ENCODE data around the gene BLVRB. TPM values are rescaled to one million over a fixed set of nuclear protein-coding genes. Genes with fewer than 3 reads are reported as not detected.
"Not testable (repeated sequence)": the region's sequence is repeated elsewhere in the genome, so short reads cannot be mapped to it uniquely, and the experiment has no call there.

Gene BLVRB
- total RNA-seq, 2 experiments from 2014 or later: 12.9 to 23.3 TPM

DNA sequence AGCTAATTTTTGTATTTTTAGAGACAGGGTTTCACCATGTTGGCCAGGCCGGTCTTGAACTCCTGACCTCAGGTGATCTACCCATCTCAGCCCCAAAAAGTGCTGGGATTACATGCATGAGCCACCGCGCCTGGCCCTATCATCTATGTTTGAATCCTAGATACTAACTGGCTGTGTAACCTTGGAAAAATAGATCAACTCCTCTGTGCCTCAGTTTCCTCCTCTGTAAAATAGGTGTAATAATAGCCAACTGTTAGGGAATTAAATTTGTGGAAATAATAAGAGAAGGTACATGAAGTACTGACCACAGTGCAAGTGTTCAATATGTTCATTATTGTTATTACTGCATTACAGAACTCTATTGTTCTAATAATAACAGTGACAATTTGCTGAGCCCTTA, 5.6 kb upstream of the BLVRB start:
- DNase-seq (no peak), ATAC-seq (no peak)
- CTCF ChIA-PET: interaction anchor here (0.6 kb wide), 1 partner anchor 15 kb away, joined by 3 read pairs; no protein-coding TSS in a partner anchor
- Mint-ChIP-seq H3K4me3 (no peak overlapping the region), H3K4me1 (peaks cover 10% of the 10 kb centered on the region), H3K27ac (no peak overlapping the region), H3K9me3 (ENCODE audit: low read depth) (no peaks in the 10 kb centered on the region), H3K36me3 (no peaks in the 10 kb centered on the region), H3K27me3 (peaks cover 22% of the 10 kb centered on the region)

DNA sequence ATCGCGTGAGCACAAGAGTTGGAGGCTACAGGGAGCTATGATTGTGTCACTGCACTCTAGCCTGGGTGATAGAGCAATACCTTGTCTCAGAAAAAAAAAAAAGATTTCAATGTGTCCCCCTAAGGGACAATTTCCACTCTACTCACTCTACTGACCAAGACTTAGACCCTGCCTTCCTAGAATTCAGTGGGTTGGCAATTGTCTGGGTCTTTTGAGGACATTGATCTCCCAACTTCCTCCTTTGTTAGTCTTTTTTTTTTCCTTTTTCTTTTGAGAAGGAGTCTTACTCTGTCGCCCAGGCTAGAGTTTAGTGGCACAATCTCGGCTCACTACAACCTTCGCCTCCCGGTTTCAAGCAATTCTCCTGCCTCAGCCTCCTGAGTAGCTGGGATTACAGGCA, 3.5 kb upstream of the BLVRB start:
- Mint-ChIP-seq H3K4me3 (no peak overlapping the region), H3K36me3 (no peaks in the 10 kb centered on the region), H3K27me3 (peaks cover 23% of the 10 kb centered on the region), H3K27ac (no peak overlapping the region), H3K9me3 (ENCODE audit: low read depth) (no peaks in the 10 kb centered on the region), H3K4me1 (peaks cover 26% of the 10 kb centered on the region)
- DNase-seq (no peak), ATAC-seq (no peak)
- CTCF ChIA-PET: interaction anchor here (0.7 kb wide), 1 partner anchor 54 kb away, joined by 3 read pairs; no protein-coding TSS in a partner anchor

DNA sequence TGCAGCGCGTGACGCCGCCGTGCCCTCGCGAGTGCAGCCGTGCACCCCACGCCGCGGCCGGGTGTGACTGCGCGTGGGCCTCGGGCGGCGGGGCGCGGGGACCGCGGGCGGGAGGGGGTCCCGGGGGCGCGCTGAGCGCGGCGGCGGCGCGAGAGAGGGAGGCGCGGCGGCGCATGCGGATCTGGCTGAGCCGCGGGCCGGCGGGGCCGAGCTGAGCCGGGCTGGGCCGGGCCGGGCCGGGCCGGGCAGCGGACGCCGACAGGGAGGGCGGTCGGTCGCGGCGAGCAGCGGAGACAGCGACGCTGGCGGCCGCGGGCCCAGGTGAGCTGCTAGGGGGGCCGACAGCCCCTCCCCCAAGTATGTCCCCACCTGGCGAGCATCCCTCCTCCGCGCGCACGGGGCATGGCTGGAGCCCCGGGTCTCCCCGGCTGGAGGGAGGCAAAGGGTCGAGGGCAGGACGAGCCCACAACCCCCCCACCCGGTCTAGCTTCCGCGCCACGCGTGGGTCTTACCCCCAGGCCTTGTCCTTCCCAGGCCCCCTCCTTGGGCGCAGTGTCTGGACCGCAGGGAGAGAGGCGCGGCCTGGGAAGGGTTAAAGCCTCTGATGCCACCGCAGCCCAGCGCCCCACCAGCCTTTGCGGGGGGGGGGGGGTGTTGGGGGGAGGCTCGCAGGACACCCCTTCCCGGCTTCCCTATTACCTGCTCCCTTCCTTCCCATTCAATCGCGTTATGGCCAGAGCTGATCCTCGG, 1.6 kb upstream of the BLVRB start, which contains the start of gene SPTBN4:
Gene SPTBN4, plus strand, starts transcription at position 17 of the 750 bp plus-strand sequence. CDS start 5,621 bp downstream, outside the sequence.
- ATAC-seq (no peak), DNase-seq (no peak)
- Mint-ChIP-seq H3K9me3 (ENCODE audit: low read depth) (no peaks in the 10 kb centered on the region), H3K27me3 (peaks cover 23% of the 10 kb centered on the region), H3K4me1 (peaks cover 34% of the 10 kb centered on the region), H3K36me3 (no peaks in the 10 kb centered on the region), H3K27ac (peak within 1 kb of the TSS; percentile 34), H3K4me3 (peak within 1 kb of the TSS; percentile 79)
- CTCF ChIA-PET: interaction anchor here (0.8 to 3.8 kb wide), 3 partner anchors 11 to 162 kb away, joined by 4 to 21 read pairs (median 4); no protein-coding TSS in a partner anchor

DNA sequence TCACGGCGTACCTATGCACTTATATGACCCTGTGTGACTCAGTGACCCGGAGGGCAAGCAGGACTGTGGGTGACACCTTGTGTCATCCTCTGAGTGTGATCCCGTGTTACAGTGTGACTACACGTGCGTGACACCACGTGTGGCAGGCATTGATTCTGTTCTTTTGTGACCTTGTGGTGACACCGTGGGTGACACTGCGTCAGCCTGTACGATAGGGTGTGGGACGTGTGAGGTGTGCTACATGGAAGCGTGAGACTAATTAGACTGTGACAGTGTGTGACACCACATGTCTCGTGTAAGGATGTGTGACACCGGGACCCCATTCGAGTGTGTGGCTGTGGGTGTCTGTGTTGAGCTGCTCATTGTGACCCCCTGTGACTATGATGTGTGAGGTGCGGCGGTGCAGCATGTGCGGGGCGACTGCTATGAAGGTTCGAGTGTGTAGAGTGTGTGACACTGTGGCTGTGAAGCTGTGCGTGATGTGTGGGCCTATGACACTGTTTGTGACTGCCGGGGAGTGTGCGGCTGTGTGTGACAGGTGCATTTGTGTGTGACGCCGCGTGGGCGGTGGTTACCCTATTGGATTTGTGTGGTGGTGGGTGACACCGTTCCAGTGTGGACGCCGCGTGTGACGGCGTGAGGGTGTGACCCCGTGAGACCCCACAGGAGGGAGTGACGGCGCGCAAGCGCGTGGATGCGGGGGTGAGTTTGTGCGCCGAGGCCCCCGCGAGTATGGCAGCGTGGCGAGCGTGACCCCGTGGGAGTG, 857 bp upstream of the BLVRB start:
- Mint-ChIP-seq H3K36me3 (no peaks in the 10 kb centered on the region), H3K4me3 (peak overlapping the region; percentile 79), H3K4me1 (peaks cover 34% of the 10 kb centered on the region), H3K27me3 (peaks cover 23% of the 10 kb centered on the region), H3K9me3 (ENCODE audit: low read depth) (no peaks in the 10 kb centered on the region), H3K27ac (peak overlapping the region; percentile 34)
- no peak for ATAC-seq
- peak; percentile 81 for DNase-seq
- CTCF ChIA-PET: interaction anchor here (0.8 to 5.0 kb wide), 20 partner anchors 10 to 169 kb away, joined by 3 to 57 read pairs (median 6); partner anchors contain the start of genes LTBP4, SERTAD1 and SERTAD3

DNA sequence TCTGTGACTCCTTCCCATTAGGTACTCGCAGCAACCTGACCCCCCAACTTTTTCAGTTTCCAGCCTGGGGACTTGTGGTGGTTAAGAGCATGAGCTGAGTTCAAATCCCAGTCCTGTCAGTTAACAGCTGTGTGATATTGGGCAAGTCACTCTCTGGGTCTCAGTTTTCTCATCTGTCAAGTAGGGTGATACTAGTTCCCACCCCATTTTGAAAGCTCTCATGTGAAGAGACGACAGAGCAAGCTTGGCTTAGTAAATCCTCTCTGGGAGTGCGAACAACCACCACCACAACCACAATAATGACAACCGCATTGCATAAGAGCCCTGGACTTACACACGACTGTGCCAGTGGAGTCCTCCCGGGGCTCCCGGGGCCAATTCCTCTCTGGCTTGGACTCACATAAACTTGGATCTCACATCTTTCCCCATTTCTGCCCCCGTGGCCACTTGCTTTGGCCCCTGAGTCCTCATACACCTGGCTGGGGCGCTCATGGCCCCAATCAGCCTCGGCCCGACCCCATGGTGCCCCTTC, 454 bp downstream of the BLVRB start:
- Mint-ChIP-seq H3K4me3 (peak overlapping the region; percentile 79), H3K27me3 (peaks cover 23% of the 10 kb centered on the region), H3K36me3 (no peaks in the 10 kb centered on the region), H3K9me3 (ENCODE audit: low read depth) (no peaks in the 10 kb centered on the region), H3K4me1 (peaks cover 34% of the 10 kb centered on the region), H3K27ac (peak overlapping the region; percentile 85)
- CTCF ChIA-PET: interaction anchor here (0.8 to 5.0 kb wide), 29 partner anchors 9 to 494 kb away, joined by 3 to 57 read pairs (median 5); partner anchors contain the start of genes C19orf47, LTBP4, PLD3 and PSMC4
- DNase-seq: peak; percentile 78
- ATAC-seq: no peak

DNA sequence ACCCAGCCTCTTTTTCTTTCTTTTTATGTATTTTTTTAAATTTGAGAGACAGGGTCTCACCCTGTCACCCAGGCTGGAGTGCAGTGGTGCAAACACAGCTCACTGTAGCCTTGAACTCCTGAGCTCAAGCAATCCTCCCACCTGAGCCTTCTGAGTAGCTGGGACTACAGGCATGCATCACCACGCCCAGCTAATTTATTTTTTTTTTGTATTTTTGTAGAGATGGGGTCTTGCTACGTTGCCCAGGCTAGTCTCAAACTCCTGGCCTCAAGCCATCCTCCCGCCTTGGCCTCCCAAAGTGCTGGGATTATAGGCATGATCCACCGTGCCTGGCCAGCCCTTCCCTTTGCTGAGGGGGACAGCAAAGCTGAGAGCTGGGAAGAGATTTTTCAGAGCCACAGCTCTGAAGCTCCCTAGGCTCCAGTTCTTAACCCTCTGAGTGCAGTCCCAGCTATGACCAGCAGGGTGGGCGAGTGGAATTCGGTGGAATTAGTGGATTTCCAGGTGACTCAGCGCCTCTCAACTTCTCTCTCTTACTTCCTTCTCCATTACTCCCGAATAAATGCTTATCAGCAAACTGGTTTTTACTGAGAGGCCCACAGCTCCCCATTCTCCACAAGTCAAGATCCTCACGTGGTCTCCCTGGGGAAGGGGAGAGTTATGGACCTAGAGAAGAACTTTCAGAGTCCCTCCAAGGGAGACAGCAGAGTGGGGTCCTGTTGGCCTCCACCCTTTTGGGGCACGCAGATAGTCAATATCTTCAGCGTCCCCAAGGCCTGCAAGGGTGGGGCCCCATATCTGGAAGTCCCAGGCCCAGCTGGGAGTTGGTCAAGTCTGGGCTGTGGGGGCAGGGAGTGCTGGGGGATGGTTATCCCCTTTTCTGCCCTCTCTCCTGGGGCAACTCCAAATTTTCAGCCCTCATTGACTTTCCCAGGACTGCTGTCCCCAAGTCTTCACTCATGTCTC, 1.2 kb downstream of the BLVRB start:
- H3K27me3 Mint-ChIP-seq: peaks cover 23% of the 10 kb centered on the region
- peak overlapping the region; percentile 85 for H3K27ac Mint-ChIP-seq
- no peaks in the 10 kb centered on the region for H3K36me3 Mint-ChIP-seq
- ATAC-seq (no peak), DNase-seq (peak; percentile 79)
- H3K9me3 Mint-ChIP-seq (ENCODE audit: low read depth): no peaks in the 10 kb centered on the region
- peak overlapping the region; percentile 79 for H3K4me3 Mint-ChIP-seq
- CTCF ChIA-PET: interaction anchor here (0.6 to 5.0 kb wide), 39 partner anchors 8 to 1976 kb away, joined by 3 to 57 read pairs (median 4); partner anchors contain the start of genes C19orf47, LTBP4, PLD3 and PSMC4
- H3K4me1 Mint-ChIP-seq: peaks cover 34% of the 10 kb centered on the region

DNA sequence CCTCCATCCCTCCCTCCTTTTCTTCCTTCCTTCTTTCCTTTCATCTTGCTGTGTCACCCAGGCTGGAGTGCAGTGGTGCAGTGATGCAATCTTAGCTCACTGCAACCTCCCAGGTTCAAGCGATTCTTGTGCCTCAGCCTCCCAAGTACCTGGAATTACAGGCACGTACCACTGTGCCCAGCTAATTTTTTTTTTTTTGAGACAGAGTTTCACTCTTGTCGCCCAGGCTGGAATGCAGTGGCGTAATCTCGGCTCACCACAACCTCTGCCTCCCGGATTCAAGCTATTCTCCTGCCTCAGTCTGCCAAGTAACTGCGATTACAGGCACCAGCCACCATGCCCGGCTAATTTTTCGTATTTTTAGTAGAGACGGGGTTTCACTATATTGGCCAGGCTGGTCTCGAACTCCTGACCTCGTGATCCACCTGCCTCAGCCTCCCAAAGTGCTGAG, 1.9 kb downstream of the BLVRB start:
- not testable (repeated sequence) for DNase-seq; ATAC-seq; H3K4me3 Mint-ChIP-seq; H3K36me3 Mint-ChIP-seq; H3K9me3 Mint-ChIP-seq (ENCODE audit: low read depth)
- Mint-ChIP-seq H3K4me1 (peaks cover 34% of the 10 kb centered on the region), H3K27ac (peak overlapping the region; percentile 36), H3K27me3 (peaks cover 19% of the 10 kb centered on the region)
- CTCF ChIA-PET: interaction anchor here (0.6 to 5.0 kb wide), 31 partner anchors 9 to 1977 kb away, joined by 3 to 57 read pairs (median 4); partner anchors contain the start of genes C19orf47, LTBP4, PLD3 and PSMC4

DNA sequence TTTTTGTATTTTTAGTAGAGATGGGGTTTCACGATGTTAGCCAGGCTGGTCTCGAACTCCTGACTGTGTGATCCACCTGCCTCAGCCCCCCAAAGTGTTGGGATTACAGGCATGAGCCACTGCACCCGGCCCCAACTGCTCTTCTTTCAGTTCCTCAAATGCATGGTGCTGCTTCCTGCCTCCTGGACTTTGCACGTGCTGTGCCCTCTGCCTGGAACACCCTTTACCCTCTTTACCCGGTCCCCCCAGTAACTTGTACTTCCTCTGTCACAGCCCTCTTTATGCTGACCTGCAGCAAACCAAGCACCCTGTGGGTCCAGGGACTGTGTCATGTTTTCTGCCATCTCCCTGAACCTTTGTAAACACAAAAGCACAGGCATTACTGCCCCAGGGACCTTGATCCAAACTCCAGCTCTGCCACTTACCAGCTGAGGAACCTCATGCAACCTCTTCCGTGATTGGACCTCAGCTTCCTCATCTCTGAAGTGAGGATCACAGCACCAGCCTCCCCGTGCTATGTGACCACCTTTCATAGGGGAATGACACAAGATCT, 3.8 kb downstream of the BLVRB start:
- ATAC-seq (no peak), DNase-seq (no peak)
- Mint-ChIP-seq H3K27me3 (peaks cover 7% of the 10 kb centered on the region), H3K4me3 (no peak overlapping the region), H3K9me3 (ENCODE audit: low read depth) (no peaks in the 10 kb centered on the region), H3K4me1 (peaks cover 30% of the 10 kb centered on the region), H3K36me3 (no peaks in the 10 kb centered on the region), H3K27ac (no peak overlapping the region)
- CTCF ChIA-PET: interaction anchor here (1.2 to 5.0 kb wide), 4 partner anchors 39 to 172 kb away, joined by 4 to 57 read pairs (median 13); no protein-coding TSS in a partner anchor

DNA sequence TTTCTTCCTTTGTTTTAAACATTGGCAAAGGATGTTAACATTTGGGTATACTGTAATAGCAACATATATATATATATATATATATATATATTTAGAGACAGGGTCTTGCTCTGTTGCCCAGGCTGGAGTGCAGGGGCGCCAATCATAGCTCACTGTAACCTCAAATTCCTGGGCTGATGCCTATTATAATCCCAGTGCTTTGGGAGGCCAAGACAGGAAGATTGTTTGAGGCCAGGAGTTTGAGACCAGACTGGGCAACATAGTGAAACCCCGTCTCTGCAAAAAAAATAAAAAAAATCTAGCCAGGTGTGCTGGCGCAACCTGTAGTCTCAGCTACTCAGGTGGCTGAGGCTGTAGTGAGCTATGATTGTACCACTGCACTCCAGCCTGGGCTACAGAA, 5.4 kb downstream of the BLVRB start:
- H3K4me1 Mint-ChIP-seq: peaks cover 19% of the 10 kb centered on the region
- H3K4me3 Mint-ChIP-seq: no peak overlapping the region
- ATAC-seq (no peak), DNase-seq (no peak)
- H3K27ac Mint-ChIP-seq: no peak overlapping the region
- CTCF ChIA-PET: no interaction called here
- H3K36me3 Mint-ChIP-seq: no peaks in the 10 kb centered on the region
- no peaks in the 10 kb centered on the region for H3K9me3 Mint-ChIP-seq (ENCODE audit: low read depth)
- H3K27me3 Mint-ChIP-seq: no peaks in the 10 kb centered on the region

DNA sequence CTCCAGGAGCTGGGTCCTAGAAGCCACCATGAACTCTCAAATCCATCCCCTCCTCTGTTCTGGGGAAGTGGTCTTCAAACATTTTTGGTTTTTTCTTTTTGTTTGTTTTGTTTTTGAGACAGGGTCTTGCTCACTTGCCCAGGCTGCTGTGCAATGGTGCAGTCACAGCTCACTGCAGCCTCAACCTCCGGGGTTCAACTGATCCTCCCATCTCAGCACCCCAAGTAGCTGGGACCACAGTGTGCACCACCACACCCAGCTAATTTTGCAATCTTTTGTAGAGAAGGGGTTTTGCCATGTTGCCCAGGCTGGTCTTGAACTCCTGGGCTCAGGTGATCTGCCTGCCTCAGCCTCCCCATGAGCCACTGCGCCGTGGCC, 7.0 kb downstream of the BLVRB start:
- no peaks in the 10 kb centered on the region for H3K9me3 Mint-ChIP-seq (ENCODE audit: low read depth)
- no peaks in the 10 kb centered on the region for H3K36me3 Mint-ChIP-seq
- CTCF ChIA-PET: no interaction called here
- no peak overlapping the region for H3K4me3 Mint-ChIP-seq
- peaks cover 7% of the 10 kb centered on the region for H3K4me1 Mint-ChIP-seq
- H3K27me3 Mint-ChIP-seq: no peaks in the 10 kb centered on the region
- ATAC-seq (no peak), DNase-seq (no peak)
- H3K27ac Mint-ChIP-seq: no peak overlapping the region

DNA sequence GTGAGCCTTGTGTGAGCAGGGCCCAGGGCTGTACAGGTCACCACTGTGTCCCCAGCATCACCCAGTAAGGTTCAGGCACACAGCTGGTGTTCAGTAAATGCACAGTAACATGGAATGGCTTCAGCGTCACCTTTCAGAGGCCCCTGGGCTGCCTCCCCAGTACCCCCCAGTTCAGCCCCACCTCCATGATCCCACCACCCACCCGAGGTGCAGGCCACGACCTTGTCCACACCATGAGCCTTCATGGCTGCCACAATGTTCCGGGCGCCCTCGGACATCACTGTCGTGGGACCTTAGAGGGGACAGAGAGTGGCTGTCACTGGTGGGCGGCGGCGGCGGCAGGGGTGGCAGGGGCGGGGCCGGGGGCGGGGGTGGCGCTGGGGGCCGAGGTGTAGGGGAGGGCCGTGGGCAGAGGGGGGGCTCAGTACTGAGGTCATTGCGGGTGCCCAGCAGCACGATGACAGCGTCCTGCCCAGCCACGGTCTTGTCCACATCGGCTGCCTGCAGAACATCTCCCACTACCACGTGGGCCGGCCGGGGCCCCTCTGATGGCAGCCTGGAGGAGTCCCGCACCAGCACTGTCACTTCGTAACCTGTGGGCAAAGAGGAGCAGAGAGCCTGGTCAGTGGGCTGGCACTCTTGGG, 7.5 kb downstream of the BLVRB start:
- Mint-ChIP-seq H3K36me3 (no peaks in the 10 kb centered on the region), H3K4me3 (no peak overlapping the region), H3K27me3 (no peaks in the 10 kb centered on the region), H3K4me1 (peaks cover 3% of the 10 kb centered on the region), H3K27ac (no peak overlapping the region), H3K9me3 (ENCODE audit: low read depth) (no peaks in the 10 kb centered on the region)
- CTCF ChIA-PET: no interaction called here
- DNase-seq (no peak), ATAC-seq (no peak)

Data from activated CD8-positive, alpha-beta memory T cell treated with anti-CD3 and anti-CD28 coated beads, Interleukin-2, amount 10 ng/mL, durations not matched to agents 7 days and 5 days (primary cell).